Heart left ventricle (tissue), 16 donors: ENCODE results near the gene SFMBT2. TPM values are rescaled to one million over a fixed set of nuclear protein-coding genes. Genes with fewer than 3 reads are reported as not detected.
"Not testable (repeated sequence)": the region's sequence is repeated elsewhere in the genome, so short reads cannot be mapped to it uniquely, and the experiment has no call there.

ENCODE experiments used
- ATAC-seq, 4 donors: fragments of 200-7000 bp; cut with Tn5 transposase; one replicate each; pipeline ENCODE4 v1.9.1; 2020 to 2022; ENCODE audit warnings: moderate library complexity in 4 of 4, mild to moderate bottlenecking in 3 of 4, moderate number of reproducible peaks in 1 of 4
- DNase-seq, 5 donors: peaks; one replicate each; pipeline ENCODE4 v3.0.0-alpha.2; 2020
- H3K27ac ChIP-seq, 12 donors: fragments of 200-600 bp; sonication (generic) in 4 of 12; one replicate each; pipeline versions ENCODE4 v1.5.0 to v1.8.0; 2016 to 2022; ENCODE audit warnings: mild to moderate bottlenecking in 2 of 12
- H3K27me3 ChIP-seq, 9 donors: fragments of 200-600 bp; sonication (generic) in 2 of 9; one replicate each; pipeline versions ENCODE4 v1.5.1 to v1.8.0; 2016 to 2022; ENCODE audit warnings: mild to moderate bottlenecking in 3 of 9
- H3K36me3 ChIP-seq, 9 donors: fragments of 200-600 bp; sonication (generic) in 2 of 9; one replicate each; pipeline versions ENCODE4 v1.5.0 to v1.8.0; 2018 to 2022; ENCODE audit warnings: mild to moderate bottlenecking in 2 of 9
- H3K4me1 ChIP-seq, 12 donors: fragments of 200-600 bp; sonication (generic) in 4 of 12; one replicate each; pipeline versions ENCODE4 v1.5.0 to v1.8.0; 2016 to 2022; ENCODE audit warnings: mild to moderate bottlenecking in 3 of 12
- H3K4me3 ChIP-seq, 12 donors: fragments of 200-600 bp; sonication (generic) in 4 of 12; one replicate each; pipeline versions ENCODE4 v1.5.0 to v1.8.0; 2017 to 2022; ENCODE audit warnings: mild to moderate bottlenecking in 9 of 12, moderate library complexity in 4 of 12
- H3K9me3 ChIP-seq, 12 donors: fragments of 200-600 bp; sonication (generic) in 4 of 12; one replicate each; pipeline versions ENCODE4 v1.5.0 to v1.8.0; 2016 to 2022; ENCODE audit warnings: mild to moderate bottlenecking in 1 of 12
- CTCF ChIP-seq, 12 donors: fragments of 200-600 bp; sonication (generic) in 4 of 12; IDR thresholded peaks; one replicate each; pipeline versions ENCODE4 v1.5.0 to v1.8.0; 2018 to 2022; ENCODE audit warnings: antibody characterized with exemption in 12 of 12, mild to moderate bottlenecking in 5 of 12
- POLR2A ChIP-seq, 2 donors: fragments of 450-650 bp; IDR thresholded peaks; one replicate each; pipeline ENCODE4 v1.6.1; 2017; ENCODE audit warnings: antibody characterized with exemption in 2 of 2, mild to moderate bottlenecking in 2 of 2, moderate library complexity in 2 of 2
- WGBS, 4 donors: extraction: QIAGEN DNeasy Blood & Tissue Kit in 2 of 4; methylation state at CpG; one replicate each; pipeline versions ENCODE4 v1.1.5 to v1.1.7; 2013 to 2018; 5-methylcytosine and 5-hydroxymethylcytosine counted together
- intact Hi-C, 10 donors: fragments of 100-400 bp; cut with DNase I; formaldehyde crosslinking; loops; one replicate each; pipeline versions ENCODE4 v1.11.1 to v1.14.2; 2022
- polyA plus RNA-seq, 2 donors: library from polyadenylated mRNA; stranded (reverse); fragments of 200-250 nt; gene quantifications; one replicate each; pipeline ENCODE4 v1.2.3, GENCODE V29; 2013
- total RNA-seq, 9 donors: library from RNA; depleted of rRNA in 2 of 9; stranded (reverse); fragments of >200 nt in 2 of 9; fragmentation: NEBNext Ultra II Directional in 3 of 9; extraction: Animal tissue kit (Norgen Biotek cat#: 25700) in 3 of 9; gene quantifications; one replicate each; pipeline versions ENCODE4 v1.1.0 to v1.2.4, GENCODE V29; 2016 to 2023
- donor health status: ischemic (EF 13 %, LVEDD 7.1; RV severe dilation, severe dysfunction).
- donor health status: healthy with polysubstance abuse.
- donor health status: DM: no; HTN: yes; CAD: no.
- donor health status: DM: no; HTN: no; CAD: no.
- donor health status: ischemic (EF 25% LVEDD 6.9; RV normal size, moderate dysfunction).
- donor health status: ischemic (EF 25% LVEDD 5.7; RV mildly dilated, moderate dysfunction).
- donor health status: healthy.
- donor health status: DM: yes; HTN: yes; CAD: no.
- donor health status: ischemic (EF 35%, LVEDD 5.7; RV mildly dilated, moderate dysfunction).
- donor health status: nonischemic (EF 11% LVEDD 7.7; RV severe dilation, severe dysfunction).
- donor health status: DM: yes; HTN: yes; CAD: no.
- donor health status: PGD.
- donor health status: ischemic (EF 29% LVEDD 5.4; RV normal size, mild dysfunction).
- donor health status: nonischemic (EF 23%, LVEDD 6.1; RV moderate dilation, normal function).

Gene SFMBT2
- total and polyA plus RNA-seq, 11 donors: 2.6 to 25.8 (median 9.6) TPM

DNA sequence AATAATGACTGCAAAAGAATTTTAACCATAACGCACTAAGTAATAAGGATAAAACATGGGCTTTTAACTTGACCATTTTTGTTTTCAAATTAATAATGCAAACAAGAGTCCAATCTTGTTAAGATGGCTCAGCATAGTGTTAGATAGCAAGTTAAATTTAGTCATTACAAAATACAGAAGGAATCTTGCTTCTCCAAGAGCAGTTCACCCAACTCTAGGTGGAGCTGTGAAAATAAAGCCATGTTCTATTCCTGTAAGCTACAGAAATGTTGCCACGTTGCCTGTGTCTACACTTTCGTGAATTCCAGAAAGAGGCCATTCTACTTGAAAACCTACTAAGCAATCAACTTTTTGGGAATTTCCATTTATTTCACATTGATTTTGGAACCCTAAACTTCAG lies 191.9 kb downstream of the SFMBT2 start:
- TF ChIP-seq POLR2A (IDR thresholded peaks at IDR 0.05) (no peak), CTCF (IDR thresholded peaks at IDR 0.05) (peak in 8 of 12 donors; percentile 16 to 50 (median 37))
- Histone ChIP-seq H3K27me3 (no peaks in the 10 kb centered on the region), H3K27ac (peak overlapping the region in 8 of 12 donors; percentile 12 to 47 (median 32)), H3K4me1 (peaks cover 0 to 25% (median 6%) of the 10 kb centered on the region in 12 donors), H3K9me3 (peaks cover 0 to 22% (median 12%) of the 10 kb centered on the region in 12 donors), H3K4me3 (no peak overlapping the region), H3K36me3 (peaks cover 0 to 40% (median 9%) of the 10 kb centered on the region in 9 donors)
- 41 to 53% (median 48%) methylated on average over 3 of the region's 3 CpGs for WGBS, 4 donors
- DNase-seq (no peak), ATAC-seq (peak; percentile 78 to 97 (median 90))
- intact Hi-C loops: no loop called here

- peaks cover 0 to 43% (median 17%) of the 10 kb centered on the region in 9 donors for H3K36me3 ChIP-seq
- H3K4me1 ChIP-seq, DNase-seq, intact Hi-C loops, H3K27ac ChIP-seq, ATAC-seq, H3K27me3 ChIP-seq, H3K4me3 ChIP-seq, H3K9me3 ChIP-seq: not testable (repeated sequence)
- WGBS, 4 donors: 70 to 98% (median 94%) methylated on average over 3 of the region's 3 CpGs
These were observed 198.1 kb downstream of the SFMBT2 start for GRCh38 chr10:7212696-7213095.

DNA sequence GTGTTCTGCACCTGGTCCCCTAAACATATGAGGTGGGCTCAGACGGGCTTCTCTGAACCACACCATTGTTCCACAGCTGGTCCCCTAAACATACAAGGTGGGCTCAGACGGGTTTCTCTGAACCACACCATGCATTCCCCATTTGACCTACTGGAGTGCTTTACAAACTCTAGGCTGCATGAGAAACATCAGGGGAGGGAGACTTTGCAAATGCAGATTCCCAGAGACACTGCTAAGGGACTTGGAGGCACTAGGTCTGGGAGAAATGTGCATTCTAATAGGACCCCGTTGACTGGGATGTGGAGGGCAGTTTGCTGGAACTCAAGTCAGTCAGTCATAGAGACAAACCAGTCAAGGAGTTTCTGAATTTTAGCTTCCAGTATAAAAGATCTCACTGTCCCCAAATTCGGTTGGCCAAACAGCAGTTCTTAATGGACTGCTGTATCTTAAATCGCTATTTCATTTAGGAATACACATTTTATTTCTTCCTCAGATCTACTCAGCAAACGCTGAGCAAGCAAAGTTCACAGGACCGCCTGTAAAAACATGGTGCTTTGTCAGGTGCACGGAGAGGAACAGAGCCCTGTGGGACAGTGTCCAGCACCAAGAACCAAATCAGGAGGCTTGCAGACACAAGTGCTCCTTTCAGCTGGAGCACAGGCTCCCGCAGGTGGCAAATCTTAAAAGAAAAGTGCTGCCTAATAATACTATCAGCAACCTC lies 198.8 kb downstream of the SFMBT2 start:
- ATAC-seq (no peak), DNase-seq (no peak)
- no peak for TF ChIP-seq CTCF (IDR thresholded peaks at IDR 0.05)
- TF ChIP-seq POLR2A (IDR thresholded peaks at IDR 0.05): no peak
- H3K27me3 ChIP-seq: no peaks in the 10 kb centered on the region
- H3K36me3 ChIP-seq: peaks cover 0 to 38% (median 17%) of the 10 kb centered on the region in 9 donors
- 77 to 89% (median 81%) methylated on average over 9 of the region's 9 CpGs for WGBS, 4 donors
- intact Hi-C loops: no loop called here
- H3K9me3 ChIP-seq: no peaks in the 10 kb centered on the region
- H3K27ac ChIP-seq: no peak overlapping the region
- H3K4me3 ChIP-seq: no peak overlapping the region
- peaks cover 0 to under 1% (median 0%) of the 10 kb centered on the region in 12 donors for H3K4me1 ChIP-seq

- no peaks in the 10 kb centered on the region for H3K27me3 ChIP-seq
- no peak overlapping the region for H3K27ac ChIP-seq
- intact Hi-C loops: no loop called here
- 85 to 96% (median 90%) methylated on average over 10 of the region's 10 CpGs for WGBS, 4 donors
- H3K36me3 ChIP-seq: peaks cover 0 to 27% (median 17%) of the 10 kb centered on the region in 9 donors
- DNase-seq (no peak), ATAC-seq (no peak)
- peaks cover 0 to 9% (median 0%) of the 10 kb centered on the region in 12 donors for H3K4me1 ChIP-seq
- no peak overlapping the region for H3K4me3 ChIP-seq
- no peaks in the 10 kb centered on the region for H3K9me3 ChIP-seq
- TF ChIP-seq POLR2A (IDR thresholded peaks at IDR 0.05): no peak
- TF ChIP-seq CTCF (IDR thresholded peaks at IDR 0.05): no peak
These were observed 200.3 kb downstream of the SFMBT2 start for GRCh38 chr10:7210516-7210915.
